ENCODE data around the gene ZNF793.

Gene ZNF793

DNA sequence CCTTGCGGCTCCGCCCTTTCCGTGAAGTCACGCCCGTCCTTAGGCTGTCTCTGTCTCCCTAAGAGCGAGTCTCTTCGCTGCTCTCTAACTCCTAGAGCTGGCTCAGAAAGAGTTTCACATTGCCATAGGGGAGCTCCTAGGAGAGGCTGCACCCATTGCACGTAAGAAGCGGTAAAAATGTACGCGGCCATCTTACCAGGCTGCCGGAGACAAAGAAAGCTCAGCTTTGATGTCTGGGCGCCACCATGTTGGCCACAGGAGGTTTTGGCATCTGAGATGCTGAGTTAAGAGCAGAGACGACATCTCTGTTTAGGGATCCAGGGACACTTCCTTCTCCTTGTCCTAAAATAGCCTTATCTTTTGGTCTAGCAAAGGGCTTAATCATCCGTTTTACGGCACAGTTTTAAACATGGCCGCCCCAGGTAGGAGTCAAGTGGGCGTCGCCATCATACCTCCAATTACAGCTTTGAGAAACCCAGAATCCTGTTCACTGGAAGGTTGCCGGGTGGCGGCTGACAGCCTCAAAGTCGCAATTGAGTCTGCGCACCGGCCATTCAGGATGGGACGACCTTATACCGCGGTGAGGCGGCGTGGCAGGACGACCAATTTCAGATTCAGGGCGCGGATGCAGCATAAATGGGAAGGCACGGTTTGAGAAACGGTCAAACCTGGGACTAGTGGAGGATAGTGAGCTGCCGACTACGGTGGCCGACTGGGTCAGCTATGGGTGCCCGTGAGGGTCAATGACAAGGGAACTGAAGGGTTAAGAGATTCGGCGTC lies at the start of gene ZNF793:
ZNF793 (plus strand) TSS at position 553 of the 780 bp plus-strand sequence. CDS start 16,501 bp downstream, outside the sequence.
- H3K4me3 ChIP-seq (ENCODE audit: low read depth, low read length): peak within 1 kb of the TSS; percentile 87

DNA sequence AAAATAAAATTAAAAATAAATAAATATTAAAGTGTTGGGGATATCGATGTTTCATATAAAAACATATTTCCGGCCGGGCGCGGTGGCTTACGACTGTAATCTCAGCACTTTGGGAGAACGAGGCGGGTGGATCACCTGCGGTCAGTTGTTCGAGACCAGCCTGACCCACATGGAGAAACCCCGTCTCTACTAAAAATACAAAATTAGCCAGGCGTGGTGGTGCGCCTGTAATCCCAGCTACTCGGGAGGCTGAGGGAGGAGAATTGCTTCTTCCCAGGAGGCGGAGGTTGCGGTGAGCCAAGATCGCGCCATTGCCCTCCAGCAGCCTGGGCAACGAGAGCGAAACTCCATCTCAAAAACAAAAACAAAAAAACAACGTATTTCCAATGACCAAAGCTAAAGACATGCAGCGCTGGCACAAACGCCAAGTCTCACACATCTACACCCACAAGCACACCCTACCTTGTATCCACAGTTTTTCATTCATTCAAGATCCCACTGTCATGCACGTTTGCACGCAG lies 40.4 kb upstream of the ZNF793 start:
- Histone ChIP-seq H3K4me3 (ENCODE audit: low read depth, low read length) (peak overlapping the region; percentile 87), H3K27ac (ENCODE audit: low read depth, low read length) (no peak overlapping the region), H3K36me3 (ENCODE audit: control insufficient read depth, insufficient read depth, low read length) (peaks cover 35% of the 10 kb centered on the region), H3K9ac (ENCODE audit: low read length) (peak overlapping the region; percentile 77), H3K4me1 (ENCODE audit: control insufficient read depth, insufficient read depth, low read length) (no peaks in the 10 kb centered on the region), H3K9me3 (ENCODE audit: control insufficient read depth, insufficient read depth, low read depth, low read length) (peaks cover 15% of the 10 kb centered on the region; the same call in 1 of the 2 replicates), H3K27me3 (ENCODE audit: control insufficient read depth, insufficient read depth, low read length) (no peaks in the 10 kb centered on the region)

More for the DNA sequence above, at the start of gene ZNF793:
- Histone ChIP-seq H3K36me3 (ENCODE audit: control insufficient read depth, insufficient read depth, low read length) (peaks cover 18% of the 10 kb centered on the region), H3K4me1 (ENCODE audit: control insufficient read depth, insufficient read depth, low read length) (0 out of 2 replicates have a peak, but pooled peaks cover 5% of the 10 kb centered on the region), H3K27ac (ENCODE audit: low read depth, low read length) (peak within 1 kb of the TSS; percentile 91), H3K9me3 (ENCODE audit: control insufficient read depth, insufficient read depth, low read depth, low read length) (peaks cover 10% of the 10 kb centered on the region; the same call in 1 of the 2 replicates), H3K9ac (ENCODE audit: low read length) (peak within 1 kb of the TSS; percentile 94), H3K27me3 (ENCODE audit: control insufficient read depth, insufficient read depth, low read length) (no peaks in the 10 kb centered on the region)

DNA sequence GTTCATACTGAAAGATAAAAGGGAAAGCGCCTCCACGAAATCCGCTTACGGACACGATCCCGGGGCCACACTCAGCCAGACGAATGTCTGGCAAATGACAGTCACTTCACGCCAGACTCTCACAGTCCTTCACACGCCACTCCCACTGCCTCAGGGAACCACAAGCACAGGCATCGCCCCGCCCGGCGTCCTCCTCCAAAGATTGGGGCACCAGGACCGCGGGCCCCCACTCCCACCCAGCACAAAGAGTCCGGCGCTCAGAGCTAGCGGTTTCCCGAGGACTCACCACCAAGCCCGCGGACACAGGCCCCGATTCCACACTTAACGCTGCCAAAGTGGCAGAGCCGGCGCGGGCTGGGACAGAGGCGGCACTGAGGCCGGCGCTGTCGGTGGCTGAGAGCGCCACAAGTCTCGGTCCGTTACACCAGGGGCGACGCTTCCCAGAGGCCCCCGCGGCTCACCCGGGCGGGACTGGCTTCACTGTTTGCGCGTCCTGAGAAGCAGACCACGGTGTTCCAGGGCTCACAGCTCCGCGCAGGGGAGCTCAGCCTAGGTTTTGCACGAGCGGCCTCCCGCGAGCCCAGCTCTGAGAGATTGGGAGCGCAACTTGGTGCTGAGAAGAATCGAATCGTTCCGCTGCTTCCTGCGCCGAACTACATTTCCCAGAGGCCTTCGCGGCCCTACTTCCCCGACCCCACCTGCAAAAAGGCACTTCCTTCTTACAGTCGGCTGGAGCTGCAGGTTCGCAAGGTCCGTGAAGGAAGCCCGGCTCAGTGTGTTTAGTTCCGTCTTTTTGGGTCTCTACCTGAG lies 39.7 kb upstream of the ZNF793 start, which contains the start of gene ZNF569:
ZNF569 (minus strand) TSS at position 647 of the 810 bp plus-strand sequence. CDS start 22,523 bp downstream, outside the sequence.
- H3K9me3 ChIP-seq (ENCODE audit: control insufficient read depth, insufficient read depth, low read depth, low read length): peaks cover 12% of the 10 kb centered on the region; the same call in 1 of the 2 replicates
- peak within 1 kb of the TSS; percentile 77 for H3K9ac ChIP-seq (ENCODE audit: low read length)
- peak within 1 kb of the TSS; percentile 87 for H3K4me3 ChIP-seq (ENCODE audit: low read depth, low read length)
- H3K27me3 ChIP-seq (ENCODE audit: control insufficient read depth, insufficient read depth, low read length): no peaks in the 10 kb centered on the region
- peaks cover 35% of the 10 kb centered on the region for H3K36me3 ChIP-seq (ENCODE audit: control insufficient read depth, insufficient read depth, low read length)
- H3K4me1 ChIP-seq (ENCODE audit: control insufficient read depth, insufficient read depth, low read length): no peaks in the 10 kb centered on the region
- H3K27ac ChIP-seq (ENCODE audit: low read depth, low read length): peak within 1 kb of the TSS; percentile 32; the same call in 1 of the 2 replicates

DNA sequence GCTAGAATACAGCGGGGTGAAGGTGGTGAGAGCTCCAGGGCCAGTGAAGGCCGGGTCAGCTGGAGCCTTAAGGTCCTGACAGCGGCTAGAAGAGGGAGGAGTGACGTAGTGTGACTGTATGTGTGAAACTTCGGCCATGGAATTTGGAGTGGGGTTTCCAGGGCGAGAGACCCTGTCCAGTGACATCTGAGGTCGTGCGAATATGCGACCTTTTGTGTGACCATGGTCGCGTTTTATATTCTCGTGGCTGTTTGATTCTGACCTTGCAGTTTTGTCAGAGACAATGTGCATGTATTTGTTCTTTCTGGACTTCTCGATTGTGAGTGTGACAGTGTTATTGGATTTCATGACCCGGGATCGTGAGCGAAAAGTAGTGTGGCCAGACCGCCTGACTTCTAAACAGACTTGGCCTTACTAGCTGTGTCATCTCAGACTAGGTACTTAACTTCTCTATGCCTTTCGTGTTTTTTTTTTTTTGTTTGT lies 39.1 kb upstream of the ZNF793 start:
- Histone ChIP-seq H3K36me3 (ENCODE audit: control insufficient read depth, insufficient read depth, low read length) (peaks cover 30% of the 10 kb centered on the region), H3K27ac (ENCODE audit: low read depth, low read length) (no peak overlapping the region), H3K9ac (ENCODE audit: low read length) (no peak overlapping the region), H3K27me3 (ENCODE audit: control insufficient read depth, insufficient read depth, low read length) (no peaks in the 10 kb centered on the region), H3K4me3 (ENCODE audit: low read depth, low read length) (peak overlapping the region; percentile 87), H3K4me1 (ENCODE audit: control insufficient read depth, insufficient read depth, low read length) (no peaks in the 10 kb centered on the region), H3K9me3 (ENCODE audit: control insufficient read depth, insufficient read depth, low read depth, low read length) (peaks cover 15% of the 10 kb centered on the region; the same call in 1 of the 2 replicates)

DNA sequence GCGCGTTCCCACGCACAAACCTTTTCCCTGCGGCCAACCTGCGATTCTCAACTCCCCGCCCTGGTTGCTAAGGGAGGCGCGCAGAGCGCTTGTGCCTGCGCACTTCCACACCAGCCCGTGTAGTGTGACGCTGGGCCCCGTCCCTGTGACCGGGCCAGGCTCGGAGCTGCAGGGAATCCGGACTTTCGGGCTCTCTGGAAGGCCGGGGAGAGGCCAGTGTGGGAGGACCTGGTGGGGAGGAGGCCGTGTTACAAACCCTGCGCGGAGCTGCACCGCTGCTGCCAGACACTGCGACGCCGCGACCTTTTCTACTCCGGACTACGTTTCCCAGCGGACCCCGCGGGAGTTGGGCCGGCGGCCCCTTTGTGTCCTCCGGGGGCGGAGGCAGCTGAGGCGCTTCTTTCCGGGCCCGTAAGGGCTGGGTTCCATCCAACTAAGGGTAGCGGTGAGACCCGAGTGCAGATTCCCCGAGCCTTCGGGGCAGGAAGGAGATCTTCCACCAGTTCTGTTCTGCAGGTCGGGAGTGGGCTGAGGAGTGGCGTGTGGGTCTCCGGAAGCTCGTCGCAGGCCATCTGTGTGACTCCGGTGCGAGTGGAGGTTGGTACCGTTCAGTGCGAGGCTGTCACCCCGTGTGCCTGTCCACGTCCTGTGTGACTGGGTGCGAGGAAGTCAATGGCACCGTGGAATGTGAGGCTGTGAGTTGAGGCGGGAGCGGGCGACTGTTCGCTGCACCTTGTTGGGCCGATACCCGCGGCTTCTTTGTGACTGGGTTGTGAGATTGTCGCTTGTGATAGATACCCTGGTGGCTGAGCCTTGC lies 37.6 kb upstream of the ZNF793 start, which contains the start of gene ZNF570:
ZNF570 (plus strand) TSS at position 396 of the 817 bp plus-strand sequence. CDS start 999 bp downstream, outside the sequence.
- Histone ChIP-seq H3K4me1 (ENCODE audit: control insufficient read depth, insufficient read depth, low read length) (no peaks in the 10 kb centered on the region), H3K27ac (ENCODE audit: low read depth, low read length) (no peak within 1 kb of the TSS), H3K36me3 (ENCODE audit: control insufficient read depth, insufficient read depth, low read length) (peaks cover 19% of the 10 kb centered on the region), H3K9ac (ENCODE audit: low read length) (peak within 1 kb of the TSS; percentile 68), H3K9me3 (ENCODE audit: control insufficient read depth, insufficient read depth, low read depth, low read length) (peaks cover 19% of the 10 kb centered on the region; the same call in 1 of the 2 replicates), H3K4me3 (ENCODE audit: low read depth, low read length) (peak within 1 kb of the TSS; percentile 93), H3K27me3 (ENCODE audit: control insufficient read depth, insufficient read depth, low read length) (no peaks in the 10 kb centered on the region)

DNA sequence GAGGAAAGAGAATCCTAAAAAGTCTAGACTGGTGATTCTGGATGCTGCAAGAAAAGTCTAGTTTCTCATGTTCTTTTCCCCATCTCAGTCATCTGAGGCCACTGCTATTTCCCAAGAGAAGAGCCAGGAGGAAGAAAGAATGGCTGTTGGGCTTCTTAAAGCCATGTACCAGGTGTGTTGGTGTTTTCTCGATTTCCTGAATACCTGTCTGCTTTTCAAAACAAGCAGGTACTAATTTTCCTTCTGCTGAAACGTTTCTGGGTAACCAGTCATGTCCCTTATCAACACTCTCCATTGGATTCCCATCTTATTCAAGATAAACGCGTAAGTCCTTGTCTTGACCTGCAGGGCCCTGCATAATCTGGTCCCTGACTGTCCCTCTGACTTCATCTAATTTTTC lies 36.5 kb upstream of the ZNF793 start:
- Histone ChIP-seq H3K9ac (ENCODE audit: low read length) (no peak overlapping the region), H3K27ac (ENCODE audit: low read depth, low read length) (no peak overlapping the region)

DNA sequence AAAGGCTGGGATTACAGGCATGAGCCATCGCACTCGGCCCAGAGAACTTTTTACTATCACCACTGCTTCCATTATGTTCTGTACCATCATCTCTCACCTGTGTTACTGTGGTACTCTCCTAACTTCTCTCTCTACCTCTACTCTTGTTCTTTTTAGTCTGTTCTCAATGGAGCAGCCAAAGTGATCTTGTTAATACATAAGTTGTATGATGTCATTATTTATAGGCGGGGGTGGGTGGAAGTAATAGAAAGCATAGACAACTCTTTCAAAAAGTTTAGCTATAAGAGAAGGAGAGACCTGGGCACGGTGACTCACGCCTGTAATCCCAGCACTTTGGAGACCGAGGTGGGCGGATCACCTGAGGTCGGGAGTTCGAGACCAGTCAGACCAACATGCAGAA lies 34.6 kb upstream of the ZNF793 start:
- peaks cover 29% of the 10 kb centered on the region; the same call in 1 of the 2 replicates for H3K9me3 ChIP-seq (ENCODE audit: control insufficient read depth, insufficient read depth, low read depth, low read length)
- H3K27ac ChIP-seq (ENCODE audit: low read depth, low read length): no peak overlapping the region
- H3K9ac ChIP-seq (ENCODE audit: low read length): no peak overlapping the region
- peaks cover 24% of the 10 kb centered on the region for H3K36me3 ChIP-seq (ENCODE audit: control insufficient read depth, insufficient read depth, low read length)
- no peaks in the 10 kb centered on the region for H3K4me1 ChIP-seq (ENCODE audit: control insufficient read depth, insufficient read depth, low read length)
- H3K27me3 ChIP-seq (ENCODE audit: control insufficient read depth, insufficient read depth, low read length): no peaks in the 10 kb centered on the region
- H3K4me3 ChIP-seq (ENCODE audit: low read depth, low read length): no peak overlapping the region

More for the DNA sequence above, 36.5 kb upstream of the ZNF793 start:
- H3K27me3 ChIP-seq (ENCODE audit: control insufficient read depth, insufficient read depth, low read length): no peaks in the 10 kb centered on the region
- H3K4me3 ChIP-seq (ENCODE audit: low read depth, low read length): peak overlapping the region; percentile 93
- no peaks in the 10 kb centered on the region for H3K4me1 ChIP-seq (ENCODE audit: control insufficient read depth, insufficient read depth, low read length)
- peaks cover 15% of the 10 kb centered on the region; the same call in 1 of the 2 replicates for H3K9me3 ChIP-seq (ENCODE audit: control insufficient read depth, insufficient read depth, low read depth, low read length)
- peaks cover 10% of the 10 kb centered on the region for H3K36me3 ChIP-seq (ENCODE audit: control insufficient read depth, insufficient read depth, low read length)

DNA sequence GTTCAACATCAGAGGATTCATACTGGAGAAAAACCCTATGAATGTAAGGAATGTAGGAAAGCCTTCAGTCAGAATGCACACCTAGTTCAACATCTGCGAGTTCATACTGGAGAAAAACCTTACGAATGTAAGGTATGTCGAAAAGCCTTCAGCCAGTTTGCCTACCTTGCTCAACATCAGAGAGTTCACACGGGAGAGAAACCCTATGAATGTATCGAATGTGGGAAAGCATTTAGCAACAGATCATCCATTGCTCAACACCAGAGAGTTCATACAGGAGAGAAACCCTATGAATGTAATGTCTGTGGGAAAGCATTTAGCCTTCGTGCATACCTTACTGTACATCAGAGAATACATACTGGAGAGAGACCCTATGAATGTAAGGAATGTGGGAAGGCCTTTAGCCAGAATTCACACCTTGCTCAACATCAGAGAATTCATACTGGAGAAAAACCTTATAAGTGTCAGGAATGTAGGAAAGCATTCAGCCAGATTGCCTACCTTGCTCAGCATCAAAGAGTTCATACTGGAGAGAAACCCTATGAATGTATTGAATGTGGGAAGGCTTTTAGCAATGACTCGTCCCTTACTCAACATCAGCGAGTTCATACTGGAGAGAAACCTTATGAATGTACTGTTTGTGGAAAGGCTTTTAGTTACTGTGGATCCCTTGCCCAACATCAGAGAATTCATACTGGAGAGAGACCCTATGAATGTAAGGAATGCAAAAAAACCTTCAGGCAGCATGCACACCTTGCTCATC lies 22.2 kb upstream of the ZNF793 start:
- H3K9ac ChIP-seq (ENCODE audit: low read length): no peak overlapping the region
- H3K9me3 ChIP-seq (ENCODE audit: control insufficient read depth, insufficient read depth, low read depth, low read length): peaks cover 68% of the 10 kb centered on the region
- H3K4me3 ChIP-seq (ENCODE audit: low read depth, low read length): no peak overlapping the region
- H3K27me3 ChIP-seq (ENCODE audit: control insufficient read depth, insufficient read depth, low read length): no peaks in the 10 kb centered on the region
- H3K36me3 ChIP-seq (ENCODE audit: control insufficient read depth, insufficient read depth, low read length): peaks cover 38% of the 10 kb centered on the region
- no peaks in the 10 kb centered on the region for H3K4me1 ChIP-seq (ENCODE audit: control insufficient read depth, insufficient read depth, low read length)
- H3K27ac ChIP-seq (ENCODE audit: low read depth, low read length): no peak overlapping the region

DNA sequence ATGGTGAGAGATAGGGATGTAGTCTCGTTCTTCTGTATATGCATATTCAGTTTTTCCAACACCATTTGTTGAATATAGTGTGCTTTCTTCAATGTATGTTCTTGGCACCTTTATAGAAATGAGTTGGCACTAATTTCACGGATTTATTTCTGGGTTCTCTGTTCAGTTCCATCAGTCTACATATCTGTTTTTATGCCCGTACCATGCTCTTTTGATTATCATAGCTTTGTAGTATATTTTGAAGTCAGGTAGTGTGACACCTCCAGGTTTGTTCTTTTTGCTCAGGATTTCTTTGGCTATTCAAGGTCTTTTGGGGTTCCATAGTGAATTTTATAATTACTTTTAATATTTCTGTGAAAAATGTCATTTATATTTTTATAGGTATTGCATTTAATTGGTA lies 14.5 kb upstream of the ZNF793 start:
- H3K27me3 ChIP-seq (ENCODE audit: control insufficient read depth, insufficient read depth, low read length): no peaks in the 10 kb centered on the region
- peaks cover 46% of the 10 kb centered on the region for H3K9me3 ChIP-seq (ENCODE audit: control insufficient read depth, insufficient read depth, low read depth, low read length)
- no peaks in the 10 kb centered on the region for H3K36me3 ChIP-seq (ENCODE audit: control insufficient read depth, insufficient read depth, low read length)
- no peak overlapping the region for H3K27ac ChIP-seq (ENCODE audit: low read depth, low read length)
- no peaks in the 10 kb centered on the region for H3K4me1 ChIP-seq (ENCODE audit: control insufficient read depth, insufficient read depth, low read length)
- H3K9ac ChIP-seq (ENCODE audit: low read length): no peak overlapping the region
- H3K4me3 ChIP-seq (ENCODE audit: low read depth, low read length): no peak overlapping the region

All from HUES6 (cell line).